ENCODE data around the gene TMED5.

GRCh38 chr1:93142161-93142560 is 38.1 kb downstream of the TMED5 start:
- TF ChIP-seq CTCF (IDR thresholded peaks at IDR 0.05): no peak
- TF ChIP-seq POLR2A (IDR thresholded peaks at IDR 0.05): no peak
